Measurements from ENCODE around the gene MYCL.

DNA sequence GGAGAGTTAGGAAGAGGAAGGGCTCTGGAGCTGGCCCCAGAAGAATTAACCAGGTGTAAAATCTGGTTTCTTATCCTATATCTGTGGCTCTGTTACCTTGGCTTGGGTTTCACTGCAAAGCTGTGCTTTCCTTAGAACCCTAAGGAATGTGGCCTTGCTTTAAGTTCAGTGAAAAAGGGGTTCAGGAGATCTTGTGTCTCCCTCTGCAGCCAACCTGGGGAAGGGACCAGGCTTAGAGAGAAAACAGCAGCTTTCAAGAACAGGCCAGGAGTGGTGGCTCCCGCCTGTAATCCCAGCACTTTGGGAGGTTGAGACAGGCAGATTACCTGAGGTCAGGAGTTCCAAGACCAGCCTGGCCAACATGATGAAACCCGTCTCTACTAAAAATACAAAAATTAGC, 16.1 kb upstream of the MYCL start:
- TF ChIP-seq ISL1 (CRISPR knock-in tag; IDR thresholded peaks at IDR 0.05) (no peak), BACH2 (CRISPR knock-in tag; IDR thresholded peaks at IDR 0.05; ENCODE audit: borderline replicate concordance) (no peak), TCF4 (CRISPR knock-in tag; IDR thresholded peaks at IDR 0.05; ENCODE audit: borderline replicate concordance) (no peak), SNAI2 (CRISPR knock-in tag; IDR thresholded peaks at IDR 0.05) (no peak), ZFP30 (CRISPR knock-in tag; IDR thresholded peaks at IDR 0.05) (no peak), PPARA (CRISPR knock-in tag; IDR thresholded peaks at IDR 0.05; ENCODE audit: borderline replicate concordance) (no peak), CSDC2 (CRISPR knock-in tag; IDR thresholded peaks at IDR 0.05) (no peak), TOX (CRISPR knock-in tag; IDR thresholded peaks at IDR 0.05; ENCODE audit: borderline replicate concordance) (no peak), ESRRG (CRISPR knock-in tag; IDR thresholded peaks at IDR 0.05) (no peak)
- TF ChIP-seq, protein P1, sequence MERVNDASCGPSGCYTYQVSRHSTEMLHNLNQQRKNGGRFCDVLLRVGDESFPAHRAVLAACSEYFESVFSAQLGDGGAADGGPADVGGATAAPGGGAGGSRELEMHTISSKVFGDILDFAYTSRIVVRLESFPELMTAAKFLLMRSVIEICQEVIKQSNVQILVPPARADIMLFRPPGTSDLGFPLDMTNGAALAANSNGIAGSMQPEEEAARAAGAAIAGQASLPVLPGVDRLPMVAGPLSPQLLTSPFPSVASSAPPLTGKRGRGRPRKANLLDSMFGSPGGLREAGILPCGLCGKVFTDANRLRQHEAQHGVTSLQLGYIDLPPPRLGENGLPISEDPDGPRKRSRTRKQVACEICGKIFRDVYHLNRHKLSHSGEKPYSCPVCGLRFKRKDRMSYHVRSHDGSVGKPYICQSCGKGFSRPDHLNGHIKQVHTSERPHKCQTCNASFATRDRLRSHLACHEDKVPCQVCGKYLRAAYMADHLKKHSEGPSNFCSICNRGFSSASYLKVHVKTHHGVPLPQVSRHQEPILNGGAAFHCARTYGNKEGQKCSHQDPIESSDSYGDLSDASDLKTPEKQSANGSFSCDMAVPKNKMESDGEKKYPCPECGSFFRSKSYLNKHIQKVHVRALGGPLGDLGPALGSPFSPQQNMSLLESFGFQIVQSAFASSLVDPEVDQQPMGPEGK (CRISPR knock-in tag; IDR thresholded peaks at IDR 0.05; ENCODE audit: borderline replicate concordance) = no peak
- TF ChIP-seq, protein P2, sequence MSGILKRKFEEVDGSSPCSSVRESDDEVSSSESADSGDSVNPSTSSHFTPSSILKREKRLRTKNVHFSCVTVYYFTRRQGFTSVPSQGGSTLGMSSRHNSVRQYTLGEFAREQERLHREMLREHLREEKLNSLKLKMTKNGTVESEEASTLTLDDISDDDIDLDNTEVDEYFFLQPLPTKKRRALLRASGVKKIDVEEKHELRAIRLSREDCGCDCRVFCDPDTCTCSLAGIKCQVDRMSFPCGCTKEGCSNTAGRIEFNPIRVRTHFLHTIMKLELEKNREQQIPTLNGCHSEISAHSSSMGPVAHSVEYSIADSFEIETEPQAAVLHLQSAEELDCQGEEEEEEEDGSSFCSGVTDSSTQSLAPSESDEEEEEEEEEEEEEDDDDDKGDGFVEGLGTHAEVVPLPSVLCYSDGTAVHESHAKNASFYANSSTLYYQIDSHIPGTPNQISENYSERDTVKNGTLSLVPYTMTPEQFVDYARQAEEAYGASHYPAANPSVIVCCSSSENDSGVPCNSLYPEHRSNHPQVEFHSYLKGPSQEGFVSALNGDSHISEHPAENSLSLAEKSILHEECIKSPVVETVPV (CRISPR knock-in tag; IDR thresholded peaks at IDR 0.05) = no peak
- TF ChIP-seq, protein P3, sequence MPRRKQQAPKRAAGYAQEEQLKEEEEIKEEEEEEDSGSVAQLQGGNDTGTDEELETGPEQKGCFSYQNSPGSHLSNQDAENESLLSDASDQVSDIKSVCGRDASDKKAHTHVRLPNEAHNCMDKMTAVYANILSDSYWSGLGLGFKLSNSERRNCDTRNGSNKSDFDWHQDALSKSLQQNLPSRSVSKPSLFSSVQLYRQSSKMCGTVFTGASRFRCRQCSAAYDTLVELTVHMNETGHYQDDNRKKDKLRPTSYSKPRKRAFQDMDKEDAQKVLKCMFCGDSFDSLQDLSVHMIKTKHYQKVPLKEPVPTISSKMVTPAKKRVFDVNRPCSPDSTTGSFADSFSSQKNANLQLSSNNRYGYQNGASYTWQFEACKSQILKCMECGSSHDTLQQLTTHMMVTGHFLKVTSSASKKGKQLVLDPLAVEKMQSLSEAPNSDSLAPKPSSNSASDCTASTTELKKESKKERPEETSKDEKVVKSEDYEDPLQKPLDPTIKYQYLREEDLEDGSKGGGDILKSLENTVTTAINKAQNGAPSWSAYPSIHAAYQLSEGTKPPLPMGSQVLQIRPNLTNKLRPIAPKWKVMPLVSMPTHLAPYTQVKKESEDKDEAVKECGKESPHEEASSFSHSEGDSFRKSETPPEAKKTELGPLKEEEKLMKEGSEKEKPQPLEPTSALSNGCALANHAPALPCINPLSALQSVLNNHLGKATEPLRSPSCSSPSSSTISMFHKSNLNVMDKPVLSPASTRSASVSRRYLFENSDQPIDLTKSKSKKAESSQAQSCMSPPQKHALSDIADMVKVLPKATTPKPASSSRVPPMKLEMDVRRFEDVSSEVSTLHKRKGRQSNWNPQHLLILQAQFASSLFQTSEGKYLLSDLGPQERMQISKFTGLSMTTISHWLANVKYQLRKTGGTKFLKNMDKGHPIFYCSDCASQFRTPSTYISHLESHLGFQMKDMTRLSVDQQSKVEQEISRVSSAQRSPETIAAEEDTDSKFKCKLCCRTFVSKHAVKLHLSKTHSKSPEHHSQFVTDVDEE (CRISPR knock-in tag; IDR thresholded peaks at IDR 0.05) = no peak

All from SK-N-SH treated with all-trans-retinoic acid at 6 μM for 48 hours (cell line).